Left ventricle myocardium inferior (tissue), 1 donor: Measurements from ENCODE around the gene CAMKV. TPM values are rescaled to one million over a fixed set of nuclear protein-coding genes. Genes with fewer than 3 reads are reported as not detected.
"Not testable (repeated sequence)": the region's sequence is repeated elsewhere in the genome, so short reads cannot be mapped to it uniquely, and the experiment has no call there.

Source experiments
- DNase-seq: peaks from one replicate; pipeline ENCODE4 v3.0.0-alpha.2; 2020
- H3K27ac ChIP-seq: fragments of 200-600 bp; replicated peaks from 2 replicates; pipeline ENCODE4 v1.8.0; 2021
- H3K27me3 ChIP-seq: fragments of 200-600 bp; 2 replicates; pipeline ENCODE4 v1.8.0; 2021; ENCODE audit warnings: low read depth
- H3K36me3 ChIP-seq: fragments of 200-600 bp; 2 replicates; pipeline ENCODE4 v1.8.0; 2021
- H3K4me1 ChIP-seq: fragments of 200-600 bp; 2 replicates; pipeline ENCODE4 v1.8.0; 2021
- H3K4me3 ChIP-seq: fragments of 200-600 bp; 2 replicates; pipeline ENCODE4 v1.8.0; 2021; ENCODE audit warnings: mild to moderate bottlenecking, moderate library complexity
- H3K9me3 ChIP-seq: fragments of 200-600 bp; replicated peaks from 2 replicates; pipeline ENCODE4 v1.8.0; 2021
- CTCF ChIP-seq: fragments of 200-600 bp; IDR thresholded peaks from 2 replicates; pipeline ENCODE4 v1.8.0; 2021; ENCODE audit warnings: antibody characterized with exemption, mild to moderate bottlenecking, borderline replicate concordance
- intact Hi-C: fragments of 100-400 bp; cut with micrococcal nuclease; formaldehyde crosslinking; loops from one replicate; pipeline ENCODE4 v1.11.0; 2022
- long read RNA-seq: library from polyadenylated mRNA; unstranded; transcript quantifications from one replicate; pipeline ENCODE4 v2.0.0, GENCODE V29; 2021
- total RNA-seq: library from RNA; stranded (reverse); fragmentation: NEBNext Ultra II Directional; extraction: Animal tissue kit (Norgen Biotek cat#: 25700); gene quantifications from one replicate; pipeline ENCODE4 v1.2.1, GENCODE V29; 2021
- donor health status: DM: no; HTN: yes; CAD: no; lungs with severe emphysema.

The CAMKV gene
- not detected for total RNA-seq
- long read RNA-seq, result 0 reads

- no peak within 1 kb of the TSS for H3K27ac ChIP-seq
- H3K9me3 ChIP-seq, result no peaks in the 10 kb centered on the region
- no peaks in the 10 kb centered on the region for H3K36me3 ChIP-seq
- peak within 1 kb of the TSS; percentile 58 for H3K4me3 ChIP-seq
- H3K4me1 ChIP-seq, result peaks cover 13% of the 10 kb centered on the region
- H3K27me3 ChIP-seq, result peaks cover 69% of the 10 kb centered on the region
- DNase-seq, result no peak
- TF ChIP-seq CTCF, result no peak
- intact Hi-C loops, result no loop called here
These were observed at the start of gene CAMKV for GRCh38 chr3:49869525-49870126. CAMKV (minus strand) TSS chr3:49869906; CDS start chr3:49862388, 7,518 bp downstream.

- H3K27me3 ChIP-seq, intact Hi-C loops, H3K27ac ChIP-seq, H3K4me1 ChIP-seq, H3K4me3 ChIP-seq, H3K9me3 ChIP-seq, H3K36me3 ChIP-seq, DNase-seq: not testable (repeated sequence)
These were observed 48.3 kb upstream of the CAMKV start for GRCh38 chr3:49917806-49918590.

- no peak overlapping the region for H3K4me3 ChIP-seq
- no peaks in the 10 kb centered on the region for H3K9me3 ChIP-seq
- no peak overlapping the region for H3K27ac ChIP-seq
- no peaks in the 10 kb centered on the region for H3K27me3 ChIP-seq
- peaks cover 13% of the 10 kb centered on the region for H3K36me3 ChIP-seq
- no peak for DNase-seq
- no peak for TF ChIP-seq CTCF
- no peaks in the 10 kb centered on the region for H3K4me1 ChIP-seq
- intact Hi-C loops, result no loop called here
These were observed 47.0 kb upstream of the CAMKV start for GRCh38 chr3:49916686-49917085.

GRCh38 chr3:49914906-49915305 lies 45.2 kb upstream of the CAMKV start:
- intact Hi-C loops, result no loop called here
- TF ChIP-seq CTCF, result no peak
- H3K27ac ChIP-seq, result no peak overlapping the region

GRCh38 chr3:49912881-49913281 lies 43.2 kb upstream of the CAMKV start:
- Histone ChIP-seq H3K9me3 (no peaks in the 10 kb centered on the region), H3K4me3 (no peak overlapping the region), H3K27ac (no peak overlapping the region), H3K27me3 (no peaks in the 10 kb centered on the region), H3K36me3 (peaks cover 42% of the 10 kb centered on the region), H3K4me1 (no peaks in the 10 kb centered on the region)
- DNase-seq, result no peak
- TF ChIP-seq CTCF, result no peak
- intact Hi-C loops, result no loop called here

More at GRCh38 chr3:49914906-49915305, 45.2 kb upstream of the CAMKV start:
- Histone ChIP-seq H3K4me3 (no peak overlapping the region), H3K4me1 (no peaks in the 10 kb centered on the region), H3K27me3 (no peaks in the 10 kb centered on the region), H3K9me3 (no peaks in the 10 kb centered on the region), H3K36me3 (peaks cover 28% of the 10 kb centered on the region)
- no peak for DNase-seq

- Histone ChIP-seq H3K9me3 (no peaks in the 10 kb centered on the region), H3K27ac (no peak overlapping the region), H3K4me1 (peaks cover 2% of the 10 kb centered on the region), H3K36me3 (peaks cover 42% of the 10 kb centered on the region), H3K4me3 (no peak overlapping the region), H3K27me3 (no peaks in the 10 kb centered on the region)
- no peak for TF ChIP-seq CTCF
- intact Hi-C loops, result no loop called here
- DNase-seq, result no peak
These were observed 41.9 kb upstream of the CAMKV start for GRCh38 chr3:49911611-49912010.
